ENCODE data around the gene DTNA. TPM values are rescaled to one million over a fixed set of nuclear protein-coding genes. Genes with fewer than 3 reads are reported as not detected.

Gene DTNA
- total and polyA plus RNA-seq, 2 of the 8 experiments (the other 6 are each of a cell fraction or from before 2014, with no cell fraction given): 30.2 to 32.7 TPM

GRCh38 chr18:34676816-34677574, 33.1 kb upstream of the DTNA start:
- Histone ChIP-seq H2BK120ac (replicated peaks; ENCODE audit: low read depth, low read length) (no peak overlapping the region), H4K8ac (ENCODE audit: extremely low read depth, insufficient read depth, low read length) (no peak overlapping the region), H3K23ac (ENCODE audit: insufficient read length) (no peak overlapping the region), H3K4me2 (ENCODE audit: insufficient read depth in 1 of 2, low read depth in 2 of 2, low read length in 2 of 2) (no peak overlapping the region), H3K27ac (ENCODE audit: low read depth, low read length) (no peak overlapping the region), H3K14ac (ENCODE audit: insufficient read length) (no peak overlapping the region), H3K9me3 (ENCODE audit: insufficient read depth in 2 of 2, low read depth in 1 of 2, low read length in 1 of 2) (no peaks in the 10 kb centered on the region; a peak in 1 of 4 replicates), H4K20me1 (replicated peaks in 1 of 2; ENCODE audit: control insufficient read depth in 1 of 2, insufficient read depth in 2 of 2, low read length in 2 of 2) (no peaks in the 10 kb centered on the region), H2BK5ac (ENCODE audit: low read depth, low read length) (no peak overlapping the region), H2AFZ (ENCODE audit: low read length) (no peak overlapping the region), H3K23me2 (ENCODE audit: low read depth, low read length) (no peaks in the 10 kb centered on the region), H3K4ac (replicated peaks; ENCODE audit: insufficient read length, low read depth, low read length) (no peak overlapping the region), H2BK20ac (ENCODE audit: low read length) (no peak overlapping the region), H4K91ac (replicated peaks; ENCODE audit: insufficient read length, low read length) (no peak overlapping the region), H3K9ac (replicated peaks in 1 of 4; ENCODE audit: extremely low read depth in 1 of 4, low read depth in 3 of 4, low read length in 3 of 4) (no peak overlapping the region), H3K4me1 (replicated peaks in 1 of 4; ENCODE audit: control insufficient read depth in 3 of 4, insufficient read depth in 4 of 4, low read length in 3 of 4) (no peaks in the 10 kb centered on the region), H3K18ac (ENCODE audit: extremely low read depth, low read length) (no peak overlapping the region), H3K79me1 (ENCODE audit: low read depth, low read length) (no peaks in the 10 kb centered on the region), H2BK15ac (ENCODE audit: low read length) (no peak overlapping the region), H2AK5ac (ENCODE audit: low read depth, low read length) (no peak overlapping the region), H3K36me3 (ENCODE audit: control insufficient read depth in 2 of 4, insufficient read depth in 4 of 4, low read length in 3 of 4) (no peaks in the 10 kb centered on the region), H3K79me2 (ENCODE audit: control insufficient read depth in 1 of 2, insufficient read depth in 2 of 2, low read length in 2 of 2) (no peaks in the 10 kb centered on the region), H4K5ac (ENCODE audit: insufficient read length, low read depth, low read length) (no peak overlapping the region), H3K27me3 (replicated peaks in 1 of 4; ENCODE audit: control insufficient read depth in 3 of 4, extremely low read depth in 1 of 4, insufficient read depth in 3 of 4, low read length in 3 of 4) (no peaks in the 10 kb centered on the region), H3K4me3 (ENCODE audit: extremely low read depth in 1 of 4, insufficient read depth in 2 of 4, low read depth in 3 of 4, low read length in 4 of 4) (no peak overlapping the region), H3K56ac (replicated peaks; ENCODE audit: insufficient read length, low read depth, low read length) (no peak overlapping the region), H2BK12ac (ENCODE audit: low read depth, low read length) (no peak overlapping the region)
- DNase-seq (ENCODE audit: low read depth in 1 of 2, low spot score in 2 of 2): no peak
- POLR2A ChIA-PET (ENCODE audit: partially characterized antibody): interaction anchor here (1.2 kb wide), 1 partner anchor 17 kb away, joined by 3 read pairs; no protein-coding TSS in a partner anchor
- no peak for FAIRE-seq
- CTCF ChIA-PET (ENCODE audit: partially characterized antibody): interaction anchor here (1.3 to 8.1 kb wide), 5 partner anchors 13 to 133 kb away, joined by 3 to 55 read pairs (median 5); no protein-coding TSS in a partner anchor
- TF ChIP-seq CTBP2 (IDR thresholded peaks at IDR 0.05; ENCODE audit: borderline replicate concordance, insufficient read depth, insufficient read length, low read length): no peak
- TF ChIP-seq BACH1 (IDR thresholded peaks at IDR 0.05; ENCODE audit: low read length): no peak
- TF ChIP-seq TCF12 (IDR thresholded peaks at IDR 0.05; ENCODE audit: low read depth, low read length): no peak
- 91% methylated on average over 3 of the region's 3 CpGs; no CpG with 5 or more reads in 1 of the 2 experiments for WGBS, 2 experiments (ENCODE audit: extremely low coverage in 1 of 2, insufficient coverage in 1 of 2, insufficient read length in 1 of 2, insufficient replicate concordance in 2 of 2, low coverage in 1 of 2, low lambda C conversion rate in 2 of 2, missing lambda C conversion rate in 1 of 2)
